OCI-LY3 (cell line): ENCODE data around the gene CYP24A1.
"Not testable (repeated sequence)": the region's sequence is repeated elsewhere in the genome, so short reads cannot be mapped to it uniquely, and the experiment has no call there.

Source experiments
- H2AFZ ChIP-seq: fragments of 200-600, 300-600 bp; shearing (Covaris generic); 2 replicates; pipeline ENCODE4 v1.6.0; 2014; ENCODE audit warnings: antibody characterized with exemption, low read depth, low read length
- H3K27ac ChIP-seq: fragments of 200-600, 300-600 bp; sonication (generic); 2 replicates; pipeline ENCODE4 v1.5.1; 2014; ENCODE audit warnings: mild to moderate bottlenecking, low read length, moderate library complexity, mixed read lengths
- H3K27me3 ChIP-seq: fragments of 200-600, 300-600 bp; sonication (generic); 2 replicates; pipeline ENCODE4 v1.6.1; 2014; ENCODE audit warnings: low read depth, low read length, mixed read lengths
- H3K36me3 ChIP-seq: fragments of 200-600, 300-600 bp; sonication (generic); replicated peaks from 2 replicates; pipeline ENCODE3; 2014; ENCODE audit warnings: low read depth, low read length, mixed read lengths
- H3K4me1 ChIP-seq: fragments of 300-600, 200-600 bp; sonication (generic); 2 replicates; pipeline ENCODE4 v1.6.1; 2014; ENCODE audit warnings: low read length, mixed read lengths
- H3K4me2 ChIP-seq: fragments of 200-600, 300-600 bp; sonication (generic); 2 replicates; pipeline ENCODE4 v1.6.1; 2014; ENCODE audit warnings: low read length, mixed read lengths
- H3K4me3 ChIP-seq: fragments of 300-600, 200-600 bp; sonication (generic); 2 replicates; pipeline ENCODE4 v1.5.1; 2014; ENCODE audit warnings: antibody characterized with exemption, mild to moderate bottlenecking, low read length, moderate library complexity
- H3K79me2 ChIP-seq: fragments of 300-600, 200-600 bp; shearing (Covaris generic); 2 replicates; pipeline ENCODE4 v1.6.1; 2014; ENCODE audit warnings: mild to moderate bottlenecking, low read length, mixed read lengths
- H3K9ac ChIP-seq: fragments of 300-600, 200-600 bp; shearing (Covaris generic); 2 replicates; pipeline ENCODE4 v1.6.0; 2014; ENCODE audit warnings: mild to moderate bottlenecking, low read length, moderate library complexity
- H3K9me3 ChIP-seq: fragments of 200-600, 300-600 bp; shearing (Covaris generic); 2 replicates; pipeline ENCODE4 v1.6.1; 2014; ENCODE audit warnings: low read length, mixed read lengths; ENCODE audit not compliant: insufficient read depth
- H4K20me1 ChIP-seq: fragments of 200-600, 300-600 bp; sonication (generic); 2 replicates; pipeline ENCODE4 v1.6.1; 2016; ENCODE audit warnings: low read length, mixed read lengths; ENCODE audit not compliant: insufficient read depth
- EZH2phosphoT487 ChIP-seq: fragments of 200-600 bp; shearing (Covaris generic); IDR thresholded peaks from 2 replicates; pipeline ENCODE4 v1.6.1; 2018; ENCODE audit warnings: antibody characterized with exemption, mixed run types, low read depth
- TF ChIP-seq, protein P1 (sequence below): fragments of 200-600, 300-600 bp; sonication (generic); IDR thresholded peaks from 2 replicates; pipeline ENCODE4 v1.5.1; 2014; ENCODE audit warnings: antibody characterized with exemption, low read length, low read depth

The CYP24A1 gene

DNA sequence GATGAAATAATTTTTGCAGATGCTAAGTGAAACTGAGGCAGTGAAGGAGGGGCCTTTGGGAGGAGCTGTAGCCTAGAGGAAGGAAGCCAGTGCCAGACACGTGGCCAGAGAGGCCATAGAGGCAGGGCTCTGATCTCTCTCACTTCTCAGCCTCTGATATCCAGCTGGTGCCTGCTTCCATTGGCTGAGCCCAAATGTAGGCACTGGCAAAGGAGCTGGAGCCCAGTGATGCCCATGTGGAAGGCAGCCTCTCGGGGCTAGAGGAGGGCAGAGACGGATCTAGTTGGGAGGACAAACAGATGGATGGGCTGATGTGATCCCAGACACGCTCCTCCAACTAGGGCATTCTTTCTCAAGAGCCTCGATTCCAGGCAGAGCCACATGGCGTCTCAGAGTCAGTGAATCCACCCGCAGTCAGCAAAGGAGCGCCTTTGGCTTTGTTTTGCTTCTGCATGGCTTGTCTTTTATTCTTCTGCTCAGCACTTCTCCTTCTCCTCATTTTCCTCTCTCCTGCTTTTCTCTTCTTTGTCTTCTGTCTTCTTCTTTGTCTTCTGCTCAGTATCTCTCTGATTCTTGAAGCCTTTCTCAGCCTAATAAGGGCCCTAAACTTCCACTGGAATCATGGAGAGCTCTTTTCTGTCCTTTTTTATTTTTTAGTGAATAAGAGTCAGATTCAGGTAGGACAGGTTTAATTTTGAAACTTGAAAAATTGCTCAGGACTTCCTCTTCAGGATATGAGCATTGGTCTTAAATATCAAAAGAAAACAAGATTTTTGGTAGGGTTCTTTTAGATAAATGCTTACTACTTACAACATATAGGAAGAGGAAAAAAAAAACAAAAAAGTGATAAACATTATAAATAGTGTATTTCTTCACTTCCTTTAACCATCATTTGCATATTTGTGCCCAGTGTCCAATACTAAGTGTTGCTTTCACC lies 41.8 kb downstream of the CYP24A1 start:
- Histone ChIP-seq H2AFZ (no peak overlapping the region), H3K9me3 (0 out of 2 replicates have a peak, but pooled peaks cover 6% of the 10 kb centered on the region), H4K20me1 (no peaks in the 10 kb centered on the region), H3K27me3 (peaks cover 24% of the 10 kb centered on the region; the same call in 1 of the 2 replicates), H3K4me2 (no peak overlapping the region), H3K36me3 (no peaks in the 10 kb centered on the region), H3K4me1 (peaks cover 9% of the 10 kb centered on the region), H3K9ac (no peak overlapping the region), H3K4me3 (no peak overlapping the region), H3K27ac (no peak overlapping the region), H3K79me2 (no peaks in the 10 kb centered on the region)
- TF ChIP-seq EZH2phosphoT487: no peak
- TF ChIP-seq, protein P1, sequence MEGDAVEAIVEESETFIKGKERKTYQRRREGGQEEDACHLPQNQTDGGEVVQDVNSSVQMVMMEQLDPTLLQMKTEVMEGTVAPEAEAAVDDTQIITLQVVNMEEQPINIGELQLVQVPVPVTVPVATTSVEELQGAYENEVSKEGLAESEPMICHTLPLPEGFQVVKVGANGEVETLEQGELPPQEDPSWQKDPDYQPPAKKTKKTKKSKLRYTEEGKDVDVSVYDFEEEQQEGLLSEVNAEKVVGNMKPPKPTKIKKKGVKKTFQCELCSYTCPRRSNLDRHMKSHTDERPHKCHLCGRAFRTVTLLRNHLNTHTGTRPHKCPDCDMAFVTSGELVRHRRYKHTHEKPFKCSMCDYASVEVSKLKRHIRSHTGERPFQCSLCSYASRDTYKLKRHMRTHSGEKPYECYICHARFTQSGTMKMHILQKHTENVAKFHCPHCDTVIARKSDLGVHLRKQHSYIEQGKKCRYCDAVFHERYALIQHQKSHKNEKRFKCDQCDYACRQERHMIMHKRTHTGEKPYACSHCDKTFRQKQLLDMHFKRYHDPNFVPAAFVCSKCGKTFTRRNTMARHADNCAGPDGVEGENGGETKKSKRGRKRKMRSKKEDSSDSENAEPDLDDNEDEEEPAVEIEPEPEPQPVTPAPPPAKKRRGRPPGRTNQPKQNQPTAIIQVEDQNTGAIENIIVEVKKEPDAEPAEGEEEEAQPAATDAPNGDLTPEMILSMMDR: no peak

GRCh38 chr20:54131125-54131524 lies 42.7 kb downstream of the CYP24A1 start:
- not testable (repeated sequence) for H3K9ac ChIP-seq, H2AFZ ChIP-seq, H3K4me3 ChIP-seq, H3K9me3 ChIP-seq, H3K27ac ChIP-seq, H3K4me1 ChIP-seq, H3K36me3 ChIP-seq, H3K4me2 ChIP-seq, H3K79me2 ChIP-seq, H4K20me1 ChIP-seq
- H3K27me3 ChIP-seq: peaks cover 16% of the 10 kb centered on the region; the same call in 1 of the 2 replicates

DNA sequence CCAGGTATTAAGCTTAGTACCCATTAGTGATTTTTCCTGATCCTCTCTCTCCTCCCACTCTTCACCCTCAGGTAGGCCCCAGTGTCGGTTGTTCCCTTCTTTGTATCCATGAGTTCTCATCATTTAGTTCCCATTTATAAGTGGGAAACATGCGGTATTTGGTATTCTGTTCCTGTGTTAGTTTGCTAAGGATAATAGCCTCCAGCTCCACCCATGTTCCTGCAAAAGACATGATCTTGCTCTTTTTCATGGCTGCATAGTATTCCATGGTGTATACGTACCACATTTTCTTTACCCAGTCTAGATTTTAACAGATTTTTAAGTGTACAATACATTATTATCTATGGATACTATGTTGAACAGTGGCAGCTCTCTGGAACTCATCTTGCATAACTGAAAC lies 44.4 kb downstream of the CYP24A1 start:
- Histone ChIP-seq H3K27me3 (peaks cover 8% of the 10 kb centered on the region; the same call in 1 of the 2 replicates), H3K9ac (no peak overlapping the region), H3K27ac (no peak overlapping the region), H3K36me3 (no peaks in the 10 kb centered on the region), H4K20me1 (no peaks in the 10 kb centered on the region), H2AFZ (no peak overlapping the region), H3K4me3 (no peak overlapping the region), H3K4me1 (peaks cover 9% of the 10 kb centered on the region), H3K4me2 (no peak overlapping the region), H3K79me2 (no peaks in the 10 kb centered on the region), H3K9me3 (0 out of 2 replicates have a peak, but pooled peaks cover 6% of the 10 kb centered on the region)
- TF ChIP-seq EZH2phosphoT487: no peak
- TF ChIP-seq, protein P1: no peak

DNA sequence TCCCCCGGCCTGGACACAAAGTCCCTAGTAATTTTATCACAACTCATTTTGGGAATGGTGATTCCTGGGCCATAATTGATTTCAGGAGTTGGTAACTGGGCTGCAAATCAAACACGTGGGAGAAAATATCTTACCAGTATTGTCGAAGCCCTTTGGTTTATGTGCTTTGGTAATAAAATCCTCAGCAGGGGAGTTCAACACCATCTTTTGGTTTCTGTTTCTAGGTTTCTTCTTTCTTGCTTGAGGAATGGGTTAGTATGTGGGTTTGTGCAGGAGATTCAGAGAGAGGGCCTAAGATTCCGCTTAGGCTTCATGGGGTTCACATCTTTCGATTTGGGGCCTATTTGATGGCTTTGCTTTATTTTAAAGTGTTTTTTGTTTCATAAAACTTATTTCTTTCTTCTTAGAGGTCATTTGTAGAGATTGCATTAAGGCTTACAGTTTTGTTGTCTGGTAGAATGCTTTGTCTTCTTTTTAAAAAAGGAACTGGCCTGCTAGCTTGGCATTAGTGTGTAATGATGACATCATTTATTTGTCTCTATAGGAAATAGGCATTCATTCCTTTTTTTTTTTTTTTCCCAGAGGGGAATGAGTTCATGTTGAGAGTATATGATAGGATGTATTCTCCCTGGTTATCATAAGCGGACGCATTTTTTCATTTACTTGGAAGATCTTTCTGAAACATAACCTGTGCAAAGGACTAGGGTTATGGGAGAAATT lies 45.8 kb downstream of the CYP24A1 start:
- Histone ChIP-seq H3K9ac (no peak overlapping the region), H4K20me1 (no peaks in the 10 kb centered on the region), H3K36me3 (no peaks in the 10 kb centered on the region), H3K4me1 (peaks cover 9% of the 10 kb centered on the region), H3K4me3 (no peak overlapping the region), H3K27ac (no peak overlapping the region), H3K9me3 (0 out of 2 replicates have a peak, but pooled peaks cover 6% of the 10 kb centered on the region), H3K27me3 (peaks cover 5% of the 10 kb centered on the region; the same call in 1 of the 2 replicates), H3K4me2 (no peak overlapping the region), H2AFZ (no peak overlapping the region), H3K79me2 (no peaks in the 10 kb centered on the region)
- TF ChIP-seq, protein P1: no peak
- no peak for TF ChIP-seq EZH2phosphoT487
